NOMO-1 treated with dmso at 0.1 percent for 144 hours (cell line): ENCODE measurements around the gene TLX2.
"Not testable (repeated sequence)": the region's sequence is repeated elsewhere in the genome, so short reads cannot be mapped to it uniquely, and the experiment has no call there.

Source experiments
- DNase-seq: peaks from one replicate; lab custom pipeline; 2025; ENCODE audit not compliant: unreplicated experiment; lab: John Stamatoyannopoulos, UW

The TLX2 gene

DNA sequence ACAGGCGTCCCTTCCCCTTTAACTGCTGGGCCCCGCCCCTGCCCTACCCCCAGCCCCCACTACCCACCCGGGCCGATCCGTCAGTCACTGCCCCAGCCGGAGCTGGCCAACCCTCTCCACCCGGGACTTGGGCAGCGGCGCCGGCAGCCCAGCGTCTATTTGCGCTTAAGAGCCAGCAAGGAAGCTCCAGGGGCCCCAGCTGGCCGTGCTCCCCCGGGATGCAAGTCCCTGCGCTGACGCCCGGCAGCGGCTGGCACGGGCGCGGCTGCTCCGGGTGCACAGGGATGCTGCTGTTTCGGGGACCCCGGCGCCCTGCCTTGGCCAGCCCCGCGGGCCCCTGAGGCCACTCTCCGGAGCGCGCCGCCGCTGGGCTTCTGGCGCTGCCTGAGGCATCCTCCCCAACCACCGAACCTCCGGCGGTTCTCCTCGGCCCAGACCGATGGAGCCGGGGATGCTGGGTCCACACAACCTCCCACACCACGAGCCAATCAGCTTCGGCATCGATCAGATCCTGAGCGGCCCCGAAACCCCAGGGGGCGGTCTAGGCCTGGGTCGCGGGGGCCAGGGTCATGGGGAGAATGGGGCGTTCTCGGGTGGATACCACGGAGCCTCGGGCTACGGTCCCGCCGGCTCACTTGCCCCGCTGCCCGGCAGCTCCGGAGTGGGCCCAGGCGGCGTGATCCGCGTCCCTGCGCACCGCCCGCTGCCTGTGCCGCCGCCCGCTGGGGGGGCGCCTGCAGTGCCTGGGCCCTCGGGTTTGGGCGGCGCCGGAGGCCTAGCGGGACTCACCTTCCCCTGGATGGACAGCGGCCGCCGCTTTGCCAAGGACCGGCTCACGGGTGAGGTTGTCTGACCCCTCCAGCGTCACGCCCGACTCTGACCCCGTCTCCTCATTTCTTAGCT is at the start of gene TLX2:
Gene TLX2 (plus strand): TSS at position 83 of the 903 bp plus-strand sequence. CDS start 357 bp downstream, at position 440.
- no peak for DNase-seq

DNA sequence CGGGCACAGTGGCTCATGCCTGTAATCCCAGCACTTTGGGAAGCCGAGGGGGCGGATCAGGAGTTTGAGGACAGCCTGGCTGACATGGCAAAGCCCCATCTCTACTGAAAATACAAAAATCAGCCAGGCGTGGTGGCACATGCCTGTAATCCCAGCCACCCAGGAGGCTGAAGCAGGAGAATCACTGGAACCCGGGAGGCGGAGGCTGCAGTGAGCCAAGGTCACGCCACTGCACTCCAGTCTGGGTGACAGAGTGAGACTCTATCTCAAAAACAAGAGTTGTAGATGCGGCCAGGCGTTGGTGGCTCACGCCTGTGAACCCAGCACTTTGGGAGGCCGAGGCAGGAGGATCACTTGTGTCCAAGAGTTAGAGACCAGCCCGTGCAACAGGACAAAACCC is 43.5 kb upstream of the TLX2 start:
- not testable (repeated sequence) for DNase-seq

GRCh38 chr2:74471332-74472065 is 42.8 kb upstream of the TLX2 start:
- DNase-seq: no peak

DNA sequence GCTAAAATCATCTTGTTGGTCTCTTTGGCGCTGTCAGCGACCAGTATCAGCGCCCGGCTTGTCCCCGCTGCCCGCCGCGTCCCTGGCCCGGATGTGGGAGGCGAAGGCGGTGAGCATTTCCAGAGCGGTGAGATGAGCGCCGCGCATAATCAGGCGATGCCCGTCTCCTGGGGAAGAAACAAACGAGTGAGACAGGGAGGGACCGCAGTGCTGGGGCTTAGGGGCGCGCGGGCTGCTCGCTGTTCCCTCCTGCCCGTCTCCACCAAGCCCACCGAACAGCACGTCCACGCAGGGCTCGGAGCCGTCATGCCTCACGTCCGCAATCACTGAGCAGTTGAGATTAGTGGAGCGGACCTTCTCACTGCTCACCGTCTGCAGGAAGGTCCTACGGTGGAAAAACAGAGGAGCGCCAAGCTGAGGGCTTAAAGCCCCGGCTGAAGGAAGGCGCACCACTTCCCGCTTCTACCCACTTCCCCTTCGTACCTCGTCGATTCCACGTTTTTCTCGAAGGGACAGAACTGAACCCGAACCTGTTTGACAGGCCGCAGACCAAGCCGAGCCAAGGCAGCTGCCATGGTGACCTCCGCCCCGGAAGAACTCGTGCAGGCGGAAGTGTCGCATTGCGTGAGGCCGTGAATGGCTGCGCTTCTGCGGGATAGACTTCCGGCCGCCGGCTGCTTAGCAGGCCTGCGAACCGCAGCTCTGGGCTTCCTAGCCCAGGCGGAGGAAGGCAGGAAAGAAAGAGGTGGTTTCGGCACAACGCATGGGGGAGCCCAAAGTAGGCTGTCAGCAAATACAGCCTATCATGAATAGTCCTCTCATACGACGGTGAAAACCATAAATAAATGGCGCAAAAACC is 41.9 kb upstream of the TLX2 start, which contains the start of gene MRPL53:
Gene MRPL53 (minus strand): TSS at position 595 of the 859 bp plus-strand sequence. CDS start 20 bp downstream, at position 575.
- peak; percentile 91 for DNase-seq

GRCh38 chr2:74472945-74473258 is 41.3 kb upstream of the TLX2 start:
- DNase-seq: no peak

DNA sequence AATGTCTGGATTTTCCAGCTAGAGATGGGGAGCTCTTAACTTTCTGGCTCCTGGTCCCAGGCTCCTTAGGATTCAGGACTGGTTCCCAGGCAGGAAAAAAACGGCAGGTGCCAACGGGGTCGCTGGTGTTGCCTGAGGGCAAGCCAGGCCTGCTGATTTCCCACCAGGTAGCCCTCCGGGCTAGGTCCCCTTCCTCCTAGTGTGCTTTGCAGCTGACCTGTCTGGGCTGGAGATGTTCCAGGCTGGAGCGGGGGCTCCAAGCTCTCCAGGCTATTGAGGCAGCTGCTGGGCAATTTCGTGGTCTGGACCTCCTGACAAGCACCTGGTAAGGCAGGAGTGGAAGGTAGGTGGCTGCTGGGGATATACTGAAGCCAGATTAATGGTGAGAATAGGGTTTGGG is 39.8 kb upstream of the TLX2 start:
- no peak for DNase-seq

GRCh38 chr2:74474899-74475298 is 39.4 kb upstream of the TLX2 start:
- DNase-seq: no peak

- DNase-seq: no peak
Measured at GRCh38 chr2:74481431-74481830, 32.8 kb upstream of the TLX2 start.

DNA sequence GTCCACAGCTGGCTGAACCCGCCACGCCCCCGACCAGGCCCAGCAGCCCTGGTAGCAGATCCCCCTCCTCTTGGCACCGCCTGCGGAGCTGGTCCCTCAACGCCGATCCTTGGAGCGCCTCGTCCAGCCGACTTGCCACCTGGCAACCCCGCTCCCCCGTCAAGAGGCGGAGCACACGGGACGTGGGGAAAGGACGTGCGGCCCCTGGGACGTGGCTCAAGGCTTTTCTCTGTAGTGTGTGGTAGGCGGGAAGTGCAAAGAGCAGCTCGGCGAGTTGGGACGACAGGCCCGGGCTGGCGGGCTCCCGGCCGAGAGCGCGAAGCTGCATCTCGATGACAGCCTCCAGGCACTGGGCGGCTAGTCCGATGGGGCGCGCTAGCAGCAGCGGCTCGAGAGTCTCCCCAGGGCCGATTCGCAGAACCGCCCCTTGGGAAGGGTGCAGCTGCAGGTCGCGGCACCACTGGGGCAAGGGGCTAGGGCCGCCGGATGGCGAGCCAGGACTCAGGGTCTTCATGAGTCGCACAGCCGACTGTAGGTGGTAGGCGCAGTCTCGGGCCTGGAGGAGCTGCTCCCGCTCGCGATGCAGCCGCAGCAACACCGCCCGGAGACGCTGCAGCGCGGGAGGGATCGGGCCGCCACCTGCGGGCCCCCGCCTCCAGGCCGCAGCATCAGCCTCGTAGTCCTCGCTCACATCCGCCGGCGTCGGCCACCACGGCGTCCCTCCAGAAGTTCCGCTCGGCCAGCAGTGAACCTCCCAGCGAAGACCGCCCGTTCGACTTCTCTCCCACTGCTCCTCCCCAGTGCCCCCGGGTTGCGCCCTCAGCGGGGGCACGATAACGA is 32.1 kb upstream of the TLX2 start:
- peak; percentile 69 for DNase-seq

- DNase-seq: peak; percentile 92
Measured at GRCh38 chr2:74482801-74483674, 31.2 kb upstream of the TLX2 start, which contains the start of the genes CCDC142 and TTC31. Gene CCDC142 (minus strand): TSS chr2:74482998. CDS start chr2:74482837, 161 bp downstream. Gene TTC31 (plus strand): TSS chr2:74483081. CDS start chr2:74483096, 15 bp downstream.

DNA sequence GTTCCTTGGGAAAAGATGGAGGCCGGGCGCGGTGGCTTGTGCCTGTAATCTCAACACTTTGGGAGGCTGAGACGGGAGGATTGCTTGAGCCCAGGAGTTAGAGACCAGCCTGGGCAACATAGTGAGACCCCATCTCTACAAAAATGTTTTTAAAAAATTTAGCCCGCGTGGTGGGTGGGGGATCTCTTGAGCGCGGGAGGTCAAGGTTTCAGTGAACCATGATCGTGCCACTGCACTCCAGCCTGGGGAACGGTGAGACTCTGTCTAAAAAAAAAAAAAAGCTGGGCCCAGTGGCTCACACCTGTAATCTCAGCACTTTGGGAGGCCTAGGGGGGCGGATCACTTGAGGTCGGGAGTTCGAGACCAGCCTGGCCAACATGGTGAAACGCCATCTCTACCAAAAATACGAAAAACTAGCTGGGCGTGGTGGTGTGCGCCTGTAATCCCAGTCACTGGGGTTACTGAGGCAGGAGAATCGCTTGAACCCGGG is 30.5 kb upstream of the TLX2 start:
- DNase-seq: not testable (repeated sequence)

GRCh38 chr2:74486141-74486540 is 28.1 kb upstream of the TLX2 start:
- no peak for DNase-seq

DNA sequence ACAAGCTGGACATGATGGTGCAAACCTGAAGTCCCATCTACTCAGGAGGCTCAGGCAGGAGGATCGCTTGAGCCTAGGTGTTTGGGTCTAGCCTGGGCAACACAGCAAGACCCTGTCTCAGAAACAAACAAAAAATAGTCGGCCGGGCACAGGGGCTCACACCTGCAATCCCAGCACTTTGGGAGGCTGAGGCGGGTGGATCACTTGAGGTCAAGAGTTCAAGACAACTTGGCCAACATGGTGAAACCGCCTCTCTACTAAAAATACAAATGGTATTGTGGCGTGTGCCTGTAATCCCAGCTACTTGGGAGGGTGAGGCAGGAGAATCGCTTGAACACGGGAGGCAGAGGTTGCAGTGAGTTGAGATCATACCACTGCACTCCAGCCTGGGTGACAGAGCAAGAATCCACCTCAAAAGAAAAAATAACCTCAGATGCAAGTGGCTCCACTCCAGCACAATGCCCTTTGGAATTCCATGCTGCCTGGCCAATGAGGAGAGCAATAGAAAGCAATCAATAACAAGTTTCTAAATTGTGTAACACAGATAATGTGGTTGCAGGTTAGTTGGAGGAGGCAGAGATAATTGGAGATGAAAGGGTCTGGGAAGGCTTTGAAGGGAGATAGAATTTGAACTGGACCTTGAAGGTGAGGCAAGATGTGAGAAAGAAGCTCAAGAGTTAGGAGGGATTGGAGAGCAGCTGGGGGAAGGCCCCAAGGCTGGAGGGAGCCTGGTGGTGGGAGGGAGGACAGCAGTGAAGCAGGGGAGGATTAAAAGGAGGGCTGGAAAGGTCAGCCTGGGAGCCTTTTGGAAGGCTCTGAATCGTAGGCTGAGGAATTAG is 25.4 kb upstream of the TLX2 start:
- no peak for DNase-seq

- no peak for DNase-seq
Measured at GRCh38 chr2:74489906-74490305, 24.3 kb upstream of the TLX2 start.

DNA sequence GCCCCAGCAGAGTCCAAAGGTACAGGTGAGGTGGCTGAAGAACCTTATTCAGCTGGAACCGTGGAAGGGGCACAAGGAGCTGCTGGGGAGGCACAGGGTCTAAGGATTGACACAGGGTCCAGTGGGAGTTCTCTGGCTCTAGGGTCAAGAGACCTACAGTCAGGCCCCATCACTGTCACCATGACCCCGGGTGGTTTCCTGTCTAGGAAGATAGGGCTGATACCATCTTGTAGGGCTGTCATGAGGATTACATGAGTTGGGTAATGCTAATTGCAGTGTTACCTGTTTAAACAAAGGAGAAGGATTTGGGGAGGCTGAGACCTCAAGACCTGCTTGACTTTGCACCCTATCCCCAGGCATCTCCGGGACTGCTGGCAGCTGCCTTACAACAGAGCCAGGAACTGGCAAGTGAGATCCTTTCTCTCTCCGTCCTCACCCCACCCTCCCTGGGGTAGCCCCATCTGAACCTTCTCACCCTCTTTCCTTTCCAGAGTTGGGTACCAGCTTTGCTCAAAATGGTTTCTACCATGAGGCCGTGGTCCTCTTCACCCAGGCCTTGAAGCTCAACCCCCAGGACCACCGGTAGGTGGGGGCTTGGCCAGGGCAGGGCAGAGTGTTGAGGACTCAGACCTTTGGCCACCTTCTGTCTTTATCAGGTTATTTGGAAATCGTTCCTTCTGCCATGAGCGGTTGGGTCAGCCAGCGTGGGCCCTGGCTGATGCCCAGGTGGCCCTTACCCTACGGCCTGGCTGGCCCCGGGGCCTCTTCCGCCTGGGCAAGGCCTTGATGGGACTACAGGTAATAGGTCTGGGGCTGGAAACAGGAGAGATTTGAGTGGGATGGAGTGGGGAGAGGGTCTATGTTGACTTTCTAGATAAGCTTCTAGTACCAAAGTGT is 22.4 kb upstream of the TLX2 start:
- no peak for DNase-seq

DNA sequence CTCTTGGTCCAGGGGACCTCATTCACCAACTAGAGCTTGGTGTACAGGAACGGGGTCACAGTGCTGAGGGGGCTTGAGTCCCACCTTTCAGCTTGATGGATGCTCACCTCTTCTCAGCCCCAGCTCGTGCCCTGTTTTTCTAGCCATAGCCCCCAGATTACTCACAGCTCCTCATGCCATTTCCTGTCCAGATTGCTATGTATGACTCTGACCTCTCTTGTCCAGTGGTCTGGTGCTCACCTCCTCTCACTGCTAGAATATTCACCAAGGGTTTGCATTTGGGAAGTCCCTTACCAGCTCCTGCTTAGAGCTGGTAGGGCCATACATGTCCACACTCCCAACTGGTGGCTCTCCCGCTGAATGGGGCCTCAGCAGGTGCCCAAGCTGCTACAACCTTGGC is 20.7 kb upstream of the TLX2 start:
- no peak for DNase-seq

- no peak for DNase-seq
Measured at GRCh38 chr2:74495440-74495839, 18.8 kb upstream of the TLX2 start.
